Skeletal muscle satellite cell (primary cell): ENCODE results near the gene ZNF716. TPM values are rescaled to one million over a fixed set of nuclear protein-coding genes. Genes with fewer than 3 reads are reported as not detected.

Experiments
- small RNA-seq: library from RNA; depleted of rRNA; stranded (forward); fragments of <200 nt; gene quantifications from one replicate; pipeline ENCODE3, GENCODE V24; 2012

The ZNF716 gene

Small RNAs within 50 kb of the gene (small RNA-seq; reads per million reads assigned to genes)
- gene MIR3147: not detected
